NCI-H2196 treated with DMSO at 0.1 percent for 48 hours (cell line): Measurements from ENCODE around the gene SLC4A2.
A peak's percentile ranks its signal among the peaks of the same experiment; 100 is the strongest.
"Not testable (repeated sequence)": the region's sequence is repeated elsewhere in the genome, so short reads cannot be mapped to it uniquely, and the experiment has no call there.

Experiments
- DNase-seq: peaks from one replicate; lab custom pipeline; 2025; ENCODE audit not compliant: unreplicated experiment; lab: John Stamatoyannopoulos, UW

The SLC4A2 gene, protein sequence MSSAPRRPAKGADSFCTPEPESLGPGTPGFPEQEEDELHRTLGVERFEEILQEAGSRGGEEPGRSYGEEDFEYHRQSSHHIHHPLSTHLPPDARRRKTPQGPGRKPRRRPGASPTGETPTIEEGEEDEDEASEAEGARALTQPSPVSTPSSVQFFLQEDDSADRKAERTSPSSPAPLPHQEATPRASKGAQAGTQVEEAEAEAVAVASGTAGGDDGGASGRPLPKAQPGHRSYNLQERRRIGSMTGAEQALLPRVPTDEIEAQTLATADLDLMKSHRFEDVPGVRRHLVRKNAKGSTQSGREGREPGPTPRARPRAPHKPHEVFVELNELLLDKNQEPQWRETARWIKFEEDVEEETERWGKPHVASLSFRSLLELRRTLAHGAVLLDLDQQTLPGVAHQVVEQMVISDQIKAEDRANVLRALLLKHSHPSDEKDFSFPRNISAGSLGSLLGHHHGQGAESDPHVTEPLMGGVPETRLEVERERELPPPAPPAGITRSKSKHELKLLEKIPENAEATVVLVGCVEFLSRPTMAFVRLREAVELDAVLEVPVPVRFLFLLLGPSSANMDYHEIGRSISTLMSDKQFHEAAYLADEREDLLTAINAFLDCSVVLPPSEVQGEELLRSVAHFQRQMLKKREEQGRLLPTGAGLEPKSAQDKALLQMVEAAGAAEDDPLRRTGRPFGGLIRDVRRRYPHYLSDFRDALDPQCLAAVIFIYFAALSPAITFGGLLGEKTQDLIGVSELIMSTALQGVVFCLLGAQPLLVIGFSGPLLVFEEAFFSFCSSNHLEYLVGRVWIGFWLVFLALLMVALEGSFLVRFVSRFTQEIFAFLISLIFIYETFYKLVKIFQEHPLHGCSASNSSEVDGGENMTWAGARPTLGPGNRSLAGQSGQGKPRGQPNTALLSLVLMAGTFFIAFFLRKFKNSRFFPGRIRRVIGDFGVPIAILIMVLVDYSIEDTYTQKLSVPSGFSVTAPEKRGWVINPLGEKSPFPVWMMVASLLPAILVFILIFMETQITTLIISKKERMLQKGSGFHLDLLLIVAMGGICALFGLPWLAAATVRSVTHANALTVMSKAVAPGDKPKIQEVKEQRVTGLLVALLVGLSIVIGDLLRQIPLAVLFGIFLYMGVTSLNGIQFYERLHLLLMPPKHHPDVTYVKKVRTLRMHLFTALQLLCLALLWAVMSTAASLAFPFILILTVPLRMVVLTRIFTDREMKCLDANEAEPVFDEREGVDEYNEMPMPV

DNA sequence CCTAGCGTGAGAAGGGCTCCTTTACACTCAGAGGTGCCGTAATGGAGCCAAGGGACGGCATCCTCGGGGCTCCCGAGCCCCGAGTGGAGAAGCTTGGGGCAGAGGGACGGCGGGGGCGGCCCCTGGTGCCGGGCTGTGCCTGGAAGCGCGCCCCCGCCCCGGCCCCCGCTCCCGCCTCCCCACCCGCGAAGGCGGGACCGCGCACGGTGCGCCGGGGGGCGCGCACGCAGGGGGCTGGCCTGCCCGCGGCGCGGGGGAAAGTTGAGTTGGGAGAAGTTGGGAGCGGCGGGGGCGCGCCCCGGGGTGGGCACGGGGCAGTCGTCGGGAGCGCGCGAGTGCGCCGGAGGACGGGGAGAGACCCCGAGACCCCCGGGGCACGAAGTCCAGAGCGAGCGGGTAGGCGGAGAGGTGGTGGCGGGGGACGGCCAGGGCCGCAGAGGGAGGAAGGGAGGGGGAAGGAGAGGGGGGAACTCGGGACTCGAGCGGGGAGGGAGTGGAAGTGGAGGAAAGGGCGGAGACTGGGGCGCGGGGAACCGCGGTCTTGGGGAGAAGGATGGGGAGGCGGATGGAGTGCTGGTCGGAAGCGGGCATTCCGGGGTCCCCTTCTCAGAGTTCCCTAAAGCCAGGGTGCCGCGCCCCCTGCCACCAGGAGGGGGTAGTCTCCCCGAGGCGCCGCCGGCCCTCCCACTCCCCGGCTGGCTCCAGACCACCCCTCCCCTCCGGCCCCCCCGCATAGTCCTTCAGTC is at the start of gene SLC4A2:
TSS of gene SLC4A2 (plus strand) at position 223 of the 746 bp plus-strand sequence. CDS start 2,399 bp downstream, outside the sequence.
- DNase-seq = peak; percentile 7

DNA sequence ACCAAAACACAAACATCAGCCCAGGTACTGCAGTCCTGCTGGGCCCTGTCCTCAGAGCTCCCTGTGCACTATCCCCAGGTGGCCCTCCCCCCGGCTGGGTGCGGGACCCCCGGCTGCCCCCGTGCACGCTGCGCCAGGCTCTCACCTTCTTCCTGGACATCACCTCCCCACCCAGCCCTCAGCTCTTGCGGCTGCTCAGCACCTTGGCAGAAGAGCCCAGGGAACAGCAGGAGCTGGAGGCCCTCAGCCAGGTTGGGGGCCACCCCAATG is 49.4 kb upstream of the SLC4A2 start:
- DNase-seq = no peak

DNA sequence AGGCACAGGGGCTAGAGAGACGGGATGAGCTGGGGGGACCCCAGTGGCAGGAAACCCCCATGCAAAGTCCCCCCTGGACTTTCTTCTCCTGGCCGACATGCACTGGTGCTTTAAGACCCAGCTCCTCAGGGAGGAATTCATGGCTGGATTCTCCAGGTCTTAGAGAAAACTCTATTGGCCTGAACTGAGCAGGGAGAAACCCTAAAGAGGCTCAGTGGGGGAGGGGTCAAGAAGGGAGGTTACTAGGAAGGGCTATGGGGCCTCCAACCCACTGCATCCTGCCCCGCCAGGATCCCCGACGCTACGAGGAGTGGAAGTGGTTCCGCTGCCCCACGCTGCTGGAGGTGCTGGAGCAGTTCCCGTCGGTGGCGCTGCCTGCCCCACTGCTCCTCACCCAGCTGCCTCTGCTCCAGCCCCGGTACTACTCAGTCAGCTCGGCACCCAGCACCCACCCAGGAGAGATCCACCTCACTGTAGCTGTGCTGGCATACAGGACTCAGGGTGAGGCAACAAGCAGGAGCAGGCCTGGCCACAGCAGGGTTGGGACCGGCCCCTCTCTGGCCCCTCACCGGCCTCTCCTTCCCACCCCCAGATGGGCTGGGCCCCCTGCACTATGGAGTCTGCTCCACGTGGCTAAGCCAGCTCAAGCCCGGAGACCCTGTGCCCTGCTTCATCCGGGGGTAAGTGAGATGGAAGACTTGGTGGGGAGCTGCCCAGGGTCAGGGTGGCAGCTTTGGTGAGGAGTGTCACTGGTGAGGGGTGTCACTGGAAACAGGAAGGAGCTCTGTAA is 48.9 kb upstream of the SLC4A2 start:
- DNase-seq = no peak

DNA sequence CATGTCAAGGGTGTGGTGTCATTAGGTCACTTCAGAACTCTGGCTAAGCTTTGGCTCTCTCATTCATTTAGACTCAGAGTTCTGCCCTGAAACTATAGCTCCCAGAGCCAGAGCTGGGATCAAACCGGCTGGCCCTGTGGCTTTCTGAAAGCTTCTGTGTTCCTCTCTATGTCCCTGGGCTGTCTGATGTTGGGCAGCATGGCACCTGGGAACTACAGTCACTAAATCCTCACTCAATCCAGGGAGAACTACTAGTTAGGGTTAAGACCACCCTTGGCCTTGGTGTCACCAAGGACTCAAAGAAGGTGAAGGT is 48.3 kb upstream of the SLC4A2 start:
- DNase-seq = no peak

DNA sequence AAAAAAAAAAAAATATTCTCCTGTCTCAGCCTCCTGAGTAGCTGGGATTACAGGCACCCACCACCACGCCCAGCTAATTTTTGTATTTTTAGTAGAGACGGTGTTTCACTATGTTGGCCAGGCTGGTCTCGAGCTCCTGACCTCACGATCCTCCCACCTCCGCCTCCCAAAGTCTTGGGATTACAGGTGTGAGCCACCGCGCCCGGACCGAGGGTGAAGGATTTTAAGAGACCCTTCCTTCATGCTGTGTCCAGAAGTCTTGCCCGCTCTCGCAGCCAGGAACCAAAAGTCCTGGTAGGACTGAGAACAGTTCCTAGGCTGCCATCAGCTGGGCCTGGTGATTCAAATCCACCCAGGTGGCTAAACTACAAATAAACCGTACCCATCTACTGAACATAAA is 47.8 kb upstream of the SLC4A2 start:
- not testable (repeated sequence) for DNase-seq

DNA sequence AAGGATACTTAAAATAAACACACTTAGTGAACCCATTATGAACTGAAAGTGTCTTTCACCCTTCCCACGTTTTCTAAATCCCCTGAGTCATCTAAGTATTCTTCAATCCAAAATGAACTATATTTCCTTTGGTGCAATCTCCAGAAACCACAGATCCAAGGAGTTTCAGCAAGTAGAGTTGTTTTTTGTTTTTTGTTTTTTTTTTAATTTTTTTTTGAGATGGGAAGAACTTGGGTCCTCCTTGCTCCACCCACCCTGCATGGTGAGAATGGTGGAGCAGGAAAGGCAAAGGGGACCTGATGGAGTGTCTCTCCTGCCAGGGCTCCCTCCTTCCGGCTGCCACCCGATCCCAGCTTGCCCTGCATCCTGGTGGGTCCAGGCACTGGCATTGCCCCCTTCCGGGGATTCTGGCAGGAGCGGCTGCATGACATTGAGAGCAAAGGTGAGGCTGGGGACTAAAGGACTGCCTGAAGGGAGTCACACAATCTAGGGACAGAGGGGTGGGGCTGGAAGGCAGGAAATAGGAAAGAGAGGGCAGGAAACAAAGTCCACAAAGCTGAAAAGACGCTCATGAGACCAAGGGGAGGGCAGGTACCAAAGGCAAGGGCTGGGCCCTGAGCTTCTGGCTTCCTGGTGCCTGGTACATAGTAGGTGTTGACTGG is 47.2 kb upstream of the SLC4A2 start:
- no peak for DNase-seq

DNA sequence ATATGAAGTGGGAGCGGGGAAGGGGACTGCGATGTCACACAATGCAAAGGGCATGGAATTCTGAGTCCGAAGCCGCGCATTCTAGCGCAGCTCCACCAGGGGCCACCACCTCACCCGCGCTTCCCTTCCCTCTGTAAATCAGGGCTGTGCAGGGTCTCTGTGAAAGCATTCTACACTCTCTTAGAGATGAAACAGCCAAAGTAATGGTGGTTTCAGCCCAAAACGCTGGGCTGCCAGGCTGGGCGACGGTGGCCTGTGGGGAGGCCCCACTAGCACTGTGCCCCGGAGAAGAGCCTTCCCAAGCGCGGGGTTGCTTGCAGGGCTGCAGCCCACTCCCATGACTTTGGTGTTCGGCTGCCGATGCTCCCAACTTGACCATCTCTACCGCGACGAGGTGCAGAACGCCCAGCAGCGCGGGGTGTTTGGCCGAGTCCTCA is 46.5 kb upstream of the SLC4A2 start:
- no peak for DNase-seq

DNA sequence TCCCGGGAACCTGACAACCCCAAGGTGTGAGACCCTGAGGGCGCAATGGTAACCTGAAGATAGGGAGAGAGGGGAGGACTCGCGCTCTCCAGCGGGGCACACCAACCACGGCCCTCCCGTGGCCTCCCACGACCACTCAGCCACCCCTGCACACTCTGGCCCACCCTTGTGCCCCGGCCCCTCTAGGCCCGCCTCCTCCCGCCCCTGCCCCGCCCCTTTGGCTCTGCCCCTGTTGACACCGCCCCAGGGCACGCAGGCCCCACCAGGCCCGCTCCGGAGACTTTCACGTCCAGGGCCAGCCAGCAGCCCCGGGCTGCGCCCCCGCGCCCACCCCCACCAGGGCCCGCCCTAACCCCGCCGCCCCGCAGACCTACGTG is 46.0 kb upstream of the SLC4A2 start:
- no peak for DNase-seq

DNA sequence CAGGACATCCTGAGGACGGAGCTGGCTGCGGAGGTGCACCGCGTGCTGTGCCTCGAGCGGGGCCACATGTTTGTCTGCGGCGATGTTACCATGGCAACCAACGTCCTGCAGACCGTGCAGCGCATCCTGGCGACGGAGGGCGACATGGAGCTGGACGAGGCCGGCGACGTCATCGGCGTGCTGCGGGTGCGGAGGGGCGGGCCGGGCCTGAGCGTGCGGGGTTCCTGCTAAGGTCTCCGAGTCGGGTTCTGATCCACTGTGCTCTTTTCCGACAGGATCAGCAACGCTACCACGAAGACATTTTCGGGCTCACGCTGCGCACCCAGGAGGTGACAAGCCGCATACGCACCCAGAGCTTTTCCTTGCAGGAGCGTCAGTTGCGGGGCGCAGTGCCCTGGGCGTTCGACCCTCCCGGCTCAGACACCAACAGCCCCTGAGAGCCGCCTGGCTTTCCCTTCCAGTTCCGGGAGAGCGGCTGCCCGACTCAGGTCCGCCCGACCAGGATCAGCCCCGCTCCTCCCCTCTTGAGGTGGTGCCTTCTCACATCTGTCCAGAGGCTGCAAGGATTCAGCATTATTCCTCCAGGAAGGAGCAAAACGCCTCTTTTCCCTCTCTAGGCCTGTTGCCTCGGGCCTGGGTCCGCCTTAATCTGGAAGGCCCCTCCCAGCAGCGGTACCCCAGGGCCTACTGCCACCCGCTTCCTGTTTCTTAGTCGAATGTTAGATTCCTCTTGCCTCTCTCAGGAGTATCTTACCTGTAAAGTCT is 45.5 kb upstream of the SLC4A2 start:
- no peak for DNase-seq

DNA sequence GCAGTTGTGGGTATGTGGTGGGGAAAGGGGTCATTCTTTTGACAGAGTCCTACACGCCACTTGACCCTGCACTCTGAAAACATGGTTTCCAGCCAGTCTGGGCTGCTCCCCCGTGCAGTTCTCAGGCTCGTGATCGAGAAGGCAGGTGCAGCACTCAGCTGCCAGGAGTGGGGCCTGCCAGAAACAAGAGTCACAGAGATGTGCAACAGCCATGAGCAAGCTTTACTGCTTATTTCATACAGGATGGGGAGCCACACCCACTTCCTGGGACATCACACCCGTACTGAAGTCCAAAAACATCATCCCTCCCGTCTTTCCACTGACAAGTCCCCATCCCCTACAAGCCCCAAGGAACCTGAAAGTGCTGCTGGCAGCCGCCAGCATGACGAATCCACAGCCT is 44.4 kb upstream of the SLC4A2 start:
- DNase-seq = peak; percentile 23

DNA sequence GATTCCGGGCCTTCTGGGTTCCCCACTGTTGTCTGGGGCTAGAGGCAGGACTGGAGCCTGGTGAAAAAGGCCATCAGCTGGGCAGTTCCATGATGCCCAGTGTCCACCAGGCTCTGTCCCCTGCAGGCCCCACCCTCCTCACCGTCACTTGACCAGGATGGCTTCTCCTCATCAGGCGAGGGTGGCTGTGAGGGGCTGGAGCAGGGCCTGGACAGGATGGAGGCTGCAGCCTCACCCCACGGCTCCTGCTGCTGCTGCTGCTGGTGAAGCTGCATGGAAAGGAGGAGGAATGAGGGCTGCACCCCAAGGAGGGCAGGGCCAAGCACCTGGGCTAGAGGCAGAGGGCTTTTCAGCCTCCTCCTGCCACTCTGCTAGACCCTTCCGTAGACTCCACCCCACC is 43.4 kb upstream of the SLC4A2 start:
- DNase-seq = no peak

DNA sequence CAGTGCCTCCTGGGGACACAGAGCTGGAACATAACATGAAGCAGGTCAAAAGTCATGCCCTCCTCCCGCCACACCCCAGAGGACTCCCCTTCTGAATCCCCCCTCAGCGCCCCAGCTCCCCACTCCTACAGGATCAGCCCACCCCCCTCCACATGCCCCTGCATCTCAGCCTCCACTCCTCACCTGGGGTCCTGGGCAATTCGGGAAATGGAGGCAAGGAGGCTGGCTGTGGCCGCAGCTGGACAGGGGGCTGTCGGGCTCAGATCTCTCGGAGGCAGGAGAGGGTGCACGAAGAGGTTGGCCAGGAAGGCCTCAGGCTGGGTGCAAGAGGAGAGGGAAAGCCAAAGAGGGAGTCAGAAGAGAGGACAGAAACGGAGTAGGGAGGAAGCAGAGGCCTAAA is 42.9 kb upstream of the SLC4A2 start:
- no peak for DNase-seq

DNA sequence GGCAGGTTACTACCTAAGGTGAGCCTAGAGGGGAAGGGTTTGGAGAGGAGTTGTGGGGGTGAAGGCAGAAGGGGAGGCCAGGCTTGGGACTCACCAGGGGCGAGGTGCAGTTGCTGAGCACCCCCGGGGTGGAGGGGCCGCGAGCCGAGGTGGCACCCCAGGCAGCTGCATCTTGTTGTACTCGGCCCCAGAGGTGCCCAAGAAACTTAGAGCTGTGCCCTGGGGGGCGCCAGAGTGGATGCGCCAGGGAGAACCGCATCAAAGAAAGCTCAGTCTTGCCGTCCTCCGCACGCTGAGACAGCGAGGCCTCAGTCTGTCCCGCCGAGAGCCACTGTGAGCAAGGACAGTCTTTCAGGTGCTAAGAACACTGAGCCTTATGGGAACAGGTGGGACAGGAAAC is 42.4 kb upstream of the SLC4A2 start:
- no peak for DNase-seq

DNA sequence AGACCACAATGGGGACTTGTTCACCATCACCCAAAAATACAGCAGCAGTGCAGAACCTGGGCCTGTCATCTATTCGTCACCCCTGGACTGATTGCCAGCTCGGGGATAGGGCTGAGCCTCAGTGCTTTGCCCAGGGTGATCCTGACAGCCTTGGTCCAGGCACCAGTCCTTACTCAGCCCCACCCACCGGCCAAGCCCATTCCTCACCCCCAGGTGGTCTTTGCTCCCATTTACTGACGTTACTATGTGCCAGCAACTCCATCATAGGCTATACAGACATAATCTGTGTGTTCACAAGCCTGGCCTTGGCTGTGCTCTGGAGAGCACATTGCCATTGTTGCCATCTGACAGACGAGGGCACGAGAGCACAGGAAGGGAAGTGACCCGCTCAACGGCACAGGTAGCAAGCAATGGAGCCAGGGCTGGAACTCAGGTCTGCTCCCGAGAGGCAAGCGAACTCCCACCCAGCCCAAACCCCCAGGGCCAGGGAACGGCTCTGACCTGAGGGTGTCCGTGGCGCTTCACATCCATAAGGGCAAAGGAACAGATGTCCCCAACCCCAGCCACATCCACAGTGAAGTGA is 41.9 kb upstream of the SLC4A2 start:
- DNase-seq = no peak

DNA sequence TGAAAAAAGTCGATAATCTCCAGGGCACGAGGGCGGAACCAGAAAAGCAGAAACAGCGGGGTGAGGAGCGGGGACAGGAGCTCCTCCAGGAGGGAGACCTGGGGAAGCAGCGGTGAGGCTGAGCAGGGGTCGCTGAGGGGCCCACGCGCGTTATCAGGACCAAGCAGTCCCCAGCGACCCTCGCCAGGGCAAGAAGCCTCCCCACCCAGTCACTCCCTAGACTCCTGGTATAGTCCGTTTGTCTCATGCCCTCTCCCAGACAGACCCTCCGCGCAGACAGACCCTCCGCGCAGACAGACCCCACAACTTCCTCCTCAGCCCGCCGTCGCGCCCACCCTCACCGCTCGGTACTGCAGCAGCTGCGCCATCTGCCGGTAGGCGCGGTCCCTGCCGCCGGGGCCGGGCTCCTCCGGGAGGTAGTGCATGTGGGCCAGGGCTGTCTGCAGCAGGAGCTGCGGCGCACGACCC is 41.4 kb upstream of the SLC4A2 start:
- DNase-seq = peak; percentile 58

DNA sequence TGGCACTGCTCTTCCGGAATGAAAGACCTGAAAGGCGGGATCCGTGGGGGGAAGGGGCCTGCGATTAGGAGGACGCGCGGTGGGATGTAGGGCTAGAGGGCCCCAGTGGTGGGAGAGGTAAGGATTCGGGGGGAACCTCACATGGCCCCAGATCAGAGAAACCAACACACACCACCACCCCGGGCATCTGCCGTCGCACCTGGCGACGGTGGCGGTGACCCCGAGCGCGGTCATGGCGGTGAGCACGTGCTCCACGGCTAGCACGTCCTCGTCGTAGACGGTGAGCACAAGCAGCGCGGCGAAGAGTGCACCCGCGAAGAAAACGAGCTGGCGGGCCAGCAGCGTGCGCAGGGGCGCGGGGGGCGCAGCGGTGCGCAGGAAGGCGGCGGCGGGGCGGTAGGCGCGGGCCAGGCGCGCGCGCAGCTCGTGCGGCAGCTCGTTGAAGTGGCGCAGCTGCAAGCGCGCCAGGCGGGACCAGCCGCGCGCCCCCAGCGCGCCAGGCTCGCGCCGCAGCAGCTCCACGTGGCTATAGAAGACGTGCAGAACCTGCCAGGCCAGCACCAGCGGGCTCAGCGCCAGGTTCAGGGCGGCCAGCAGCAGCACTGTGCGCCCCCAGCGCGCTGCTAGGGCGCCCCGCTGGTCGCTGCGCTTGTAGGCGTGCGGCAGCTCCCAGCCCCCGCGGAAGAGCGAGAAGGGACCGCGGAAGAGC is 40.8 kb upstream of the SLC4A2 start:
- peak; percentile 69 for DNase-seq

DNA sequence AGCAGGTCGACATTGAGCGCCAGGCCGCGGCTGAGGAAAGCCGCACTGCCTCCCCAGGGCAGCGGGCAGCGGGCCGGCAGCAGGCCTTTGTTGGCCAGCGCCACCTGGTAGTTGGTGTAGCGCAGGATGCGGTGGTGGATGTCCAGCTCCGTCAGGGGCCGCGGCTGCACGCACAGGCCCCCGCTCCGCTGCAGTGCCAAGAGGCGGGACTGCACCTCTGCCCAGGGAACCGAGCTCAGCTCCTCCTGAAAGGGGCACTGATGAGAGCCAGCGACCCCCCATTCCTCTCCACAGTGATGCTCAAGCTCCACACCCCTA is 40.3 kb upstream of the SLC4A2 start:
- DNase-seq = no peak

DNA sequence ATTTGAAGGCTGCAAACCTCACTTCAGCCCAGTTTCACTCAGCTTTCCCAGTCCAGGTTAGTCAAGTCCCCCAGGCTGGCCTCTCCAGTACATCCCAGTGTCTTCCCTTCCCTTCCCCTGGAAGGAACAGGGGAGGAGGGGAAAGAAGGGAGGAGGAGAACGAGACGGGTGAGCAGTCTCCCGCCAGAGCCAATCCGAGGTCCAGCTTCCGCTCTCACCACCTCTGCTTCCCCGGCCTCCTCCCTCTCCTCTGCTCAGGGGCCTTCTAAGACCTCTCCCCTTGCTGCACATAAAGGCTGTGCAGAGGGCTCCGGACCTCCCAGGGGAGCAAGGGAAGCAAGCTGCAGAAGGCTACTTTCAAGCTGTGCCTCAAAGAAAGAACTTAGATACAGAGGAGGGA is 39.2 kb upstream of the SLC4A2 start:
- no peak for DNase-seq
